ENCODE results near the gene SH2D1B.
A peak's percentile ranks its signal among the peaks of the same experiment; 100 is the strongest.
"Not testable (repeated sequence)": the region's sequence is repeated elsewhere in the genome, so short reads cannot be mapped to it uniquely, and the experiment has no call there.

Gene SH2D1B

GRCh38 chr1:162359523-162360236, 52.3 kb downstream of the SH2D1B start:
- DNase-seq = no peak

GRCh38 chr1:162358928-162359327, 53.0 kb downstream of the SH2D1B start:
- DNase-seq = no peak

GRCh38 chr1:162357681-162358266, 54.2 kb downstream of the SH2D1B start:
- DNase-seq = peak; percentile 48

- DNase-seq = no peak
Observed at GRCh38 chr1:162353702-162354101, 58.2 kb downstream of the SH2D1B start.

- DNase-seq = no peak
Observed at GRCh38 chr1:162353078-162353477, 58.9 kb downstream of the SH2D1B start.

- DNase-seq = not testable (repeated sequence)
Observed at GRCh38 chr1:162351874-162352273, 60.1 kb downstream of the SH2D1B start.

GRCh38 chr1:162351246-162351842, 60.6 kb downstream of the SH2D1B start:
- no peak for DNase-seq

GRCh38 chr1:162349635-162350330, 62.2 kb downstream of the SH2D1B start:
- peak; percentile 70 for DNase-seq

- DNase-seq = no peak
Observed at GRCh38 chr1:162347281-162347680, 64.7 kb downstream of the SH2D1B start.

Measured in HCEC 1CT (cell line).